Testis (tissue), 3 donors: ENCODE measurements around the gene CD55. TPM values are rescaled to one million over a fixed set of nuclear protein-coding genes. Genes with fewer than 3 reads are reported as not detected.

Source experiments
- DNase-seq: peaks from one replicate; pipeline ENCODE4 v3.0.0-alpha.2; 2019
- H3K27ac ChIP-seq, 2 donors: fragments of 200-600 bp; sonication (generic); one replicate each; pipeline ENCODE4 v1.5.1; 2019
- H3K27me3 ChIP-seq: fragments of 200-600 bp; sonication (generic); one replicate; pipeline ENCODE4 v1.5.1; 2019
- H3K36me3 ChIP-seq: fragments of 200-600 bp; sonication (generic); one replicate; pipeline ENCODE4 v1.5.1; 2017; ENCODE audit warnings: low read depth; ENCODE audit errors: missing control alignments
- H3K4me1 ChIP-seq: fragments of 200-600 bp; sonication (generic); one replicate; pipeline ENCODE4 v1.5.1; 2019
- H3K4me3 ChIP-seq, 2 donors: fragments of 200-600 bp; sonication (generic); one replicate each; pipeline ENCODE4 v1.5.1; 2017 to 2019
- H3K9me3 ChIP-seq: fragments of 200-600 bp; sonication (generic); one replicate; pipeline ENCODE4 v1.5.1; 2017
- POLR2A ChIP-seq: fragments of 450-650 bp; IDR thresholded peaks from one replicate; pipeline ENCODE4 v1.6.1; 2017; ENCODE audit warnings: antibody characterized with exemption, mild to moderate bottlenecking, moderate library complexity
- WGBS, 2 donors: methylation state at CpG; one replicate each; pipeline ENCODE4 v1.1.5; 2018; 5-methylcytosine and 5-hydroxymethylcytosine counted together
- intact Hi-C: fragments of 100-400 bp; cut with DNase I; formaldehyde crosslinking; loops from one replicate; pipeline ENCODE4 v1.15.1; 2023; ENCODE audit warnings: low total_unique reads
- polyA plus RNA-seq: library from polyadenylated mRNA; stranded (reverse); fragments of 350-450 nt; fragmentation: Illumina TruSeq; extraction: RNeasy Lipid Tissue Mini Kit (QIAGEN cat#74804); gene quantifications from one replicate; pipeline ENCODE4 v1.2.3, GENCODE V29; 2014; ENCODE audit warnings: low read depth, low replicate concordance; ENCODE audit not compliant: insufficient read depth
- total RNA-seq, 2 donors: library from RNA; depleted of rRNA; stranded (reverse); fragments of >200 nt; gene quantifications; one replicate each; pipeline ENCODE4 v1.2.3, GENCODE V29; 2016
- TF ChIP-seq, protein P1 (sequence below), 3 experiments: fragments of 450-650 bp in 2 of 3; fragments of 200-600 bp in 1 of 3; sonication (generic) in 1 of 3; IDR thresholded peaks; one replicate each; pipeline ENCODE4 v1.5.1; 2016 to 2019; ENCODE audit warnings: antibody characterized with exemption in 3 of 3, mild to moderate bottlenecking in 2 of 3, moderate library complexity in 1 of 3

Gene CD55
- total and polyA plus RNA-seq, 3 donors from 2014 or later: 38.0 to 60.6 (median 45.7) TPM

DNA sequence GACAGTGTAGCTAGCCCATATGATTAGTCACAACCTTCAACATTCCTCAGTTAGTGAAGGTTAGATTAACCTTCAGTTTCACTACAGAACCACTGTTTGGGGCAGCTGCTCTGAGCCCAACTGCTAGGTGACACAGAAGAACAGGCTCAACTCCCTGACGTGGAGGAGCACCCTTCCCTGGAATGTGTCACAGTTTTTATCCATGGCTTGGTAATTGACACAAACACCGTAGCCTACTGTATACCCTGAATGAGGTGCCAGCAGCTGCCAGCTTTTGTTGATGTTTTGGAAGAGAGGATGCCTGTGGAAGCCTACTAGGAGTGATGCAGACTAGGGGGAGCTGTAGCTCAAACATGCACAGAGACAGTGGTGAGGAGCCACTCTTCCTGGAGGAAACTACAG, 76.0 kb downstream of the CD55 start:
- no peaks in the 10 kb centered on the region for H3K27me3 ChIP-seq
- no peak for TF ChIP-seq POLR2A
- TF ChIP-seq, protein P1, sequence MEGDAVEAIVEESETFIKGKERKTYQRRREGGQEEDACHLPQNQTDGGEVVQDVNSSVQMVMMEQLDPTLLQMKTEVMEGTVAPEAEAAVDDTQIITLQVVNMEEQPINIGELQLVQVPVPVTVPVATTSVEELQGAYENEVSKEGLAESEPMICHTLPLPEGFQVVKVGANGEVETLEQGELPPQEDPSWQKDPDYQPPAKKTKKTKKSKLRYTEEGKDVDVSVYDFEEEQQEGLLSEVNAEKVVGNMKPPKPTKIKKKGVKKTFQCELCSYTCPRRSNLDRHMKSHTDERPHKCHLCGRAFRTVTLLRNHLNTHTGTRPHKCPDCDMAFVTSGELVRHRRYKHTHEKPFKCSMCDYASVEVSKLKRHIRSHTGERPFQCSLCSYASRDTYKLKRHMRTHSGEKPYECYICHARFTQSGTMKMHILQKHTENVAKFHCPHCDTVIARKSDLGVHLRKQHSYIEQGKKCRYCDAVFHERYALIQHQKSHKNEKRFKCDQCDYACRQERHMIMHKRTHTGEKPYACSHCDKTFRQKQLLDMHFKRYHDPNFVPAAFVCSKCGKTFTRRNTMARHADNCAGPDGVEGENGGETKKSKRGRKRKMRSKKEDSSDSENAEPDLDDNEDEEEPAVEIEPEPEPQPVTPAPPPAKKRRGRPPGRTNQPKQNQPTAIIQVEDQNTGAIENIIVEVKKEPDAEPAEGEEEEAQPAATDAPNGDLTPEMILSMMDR (IDR thresholded peaks at IDR 0.05): no peak
- no peak overlapping the region for H3K27ac ChIP-seq
- no peak overlapping the region for H3K4me3 ChIP-seq
- intact Hi-C loops: no loop called here
- H3K36me3 ChIP-seq: no peaks in the 10 kb centered on the region
- 39 to 43% methylated on average over 2 of the region's 2 CpGs for WGBS, 2 donors
- no peak for DNase-seq
- H3K4me1 ChIP-seq: no peaks in the 10 kb centered on the region
- H3K9me3 ChIP-seq: no peaks in the 10 kb centered on the region

DNA sequence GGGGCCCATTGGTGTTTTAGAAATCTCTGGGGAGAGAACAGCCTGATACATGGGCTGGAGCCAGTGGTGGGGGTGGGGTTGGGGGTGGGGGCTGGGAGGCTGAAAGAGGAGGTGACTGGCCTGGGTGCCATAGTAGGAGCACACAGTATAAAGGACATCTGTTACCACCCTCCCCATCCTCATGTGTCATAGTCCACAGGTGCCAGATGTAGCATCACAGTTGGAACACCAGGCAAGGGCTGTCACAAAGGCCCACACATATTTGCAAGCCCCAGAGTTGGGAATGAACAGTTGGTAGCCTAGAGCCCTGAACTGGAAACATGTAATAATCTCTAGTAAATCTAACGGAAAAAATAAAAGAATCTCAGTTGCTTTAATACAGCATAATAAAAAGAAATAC, 77.5 kb downstream of the CD55 start:
- no peaks in the 10 kb centered on the region for H3K4me1 ChIP-seq

DNA sequence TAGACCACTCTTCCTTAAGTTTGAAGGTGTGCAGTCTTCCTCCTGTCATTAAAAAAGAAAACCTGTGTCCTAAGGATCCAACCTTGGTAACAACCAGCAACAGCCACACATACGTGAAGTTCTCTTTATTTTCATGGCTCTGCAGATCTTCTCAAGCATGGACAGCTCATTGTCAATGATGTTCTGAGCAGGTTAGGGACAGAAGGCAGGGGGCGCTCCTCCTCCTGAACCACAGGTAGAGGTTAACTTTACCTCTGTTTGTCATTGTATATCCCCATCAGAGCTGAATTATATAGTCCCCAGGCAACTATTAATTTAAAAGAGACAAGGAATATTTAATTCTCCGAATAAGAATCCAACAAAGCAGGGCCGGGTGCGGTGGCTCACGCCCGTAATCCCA, 80.1 kb downstream of the CD55 start:
- intact Hi-C loops: loop anchor here (10.0 kb wide), 1 partner anchor 317 kb away; the partner anchor contains the start of gene C4BPB
- WGBS, 2 donors: 92% methylated on average over 7 of the region's 7 CpGs
- H3K4me1 ChIP-seq: no peaks in the 10 kb centered on the region
- H3K27ac ChIP-seq: no peak overlapping the region
- TF ChIP-seq, protein P1 (IDR thresholded peaks at IDR 0.05): no peak
- no peak for TF ChIP-seq POLR2A
- no peak overlapping the region for H3K4me3 ChIP-seq
- H3K36me3 ChIP-seq: no peaks in the 10 kb centered on the region
- no peaks in the 10 kb centered on the region for H3K27me3 ChIP-seq
- DNase-seq: no peak
- H3K9me3 ChIP-seq: no peaks in the 10 kb centered on the region

More for the DNA sequence above, 77.5 kb downstream of the CD55 start:
- TF ChIP-seq, protein P1 (IDR thresholded peaks at IDR 0.05): no peak
- no peak for TF ChIP-seq POLR2A
- no peaks in the 10 kb centered on the region for H3K36me3 ChIP-seq
- DNase-seq: no peak
- H3K4me3 ChIP-seq: no peak overlapping the region
- no peaks in the 10 kb centered on the region for H3K9me3 ChIP-seq
- no peak overlapping the region for H3K27ac ChIP-seq
- WGBS, 2 donors: 84 to 94% methylated on average over 1 of the region's 1 CpG
- intact Hi-C loops: no loop called here
- no peaks in the 10 kb centered on the region for H3K27me3 ChIP-seq

DNA sequence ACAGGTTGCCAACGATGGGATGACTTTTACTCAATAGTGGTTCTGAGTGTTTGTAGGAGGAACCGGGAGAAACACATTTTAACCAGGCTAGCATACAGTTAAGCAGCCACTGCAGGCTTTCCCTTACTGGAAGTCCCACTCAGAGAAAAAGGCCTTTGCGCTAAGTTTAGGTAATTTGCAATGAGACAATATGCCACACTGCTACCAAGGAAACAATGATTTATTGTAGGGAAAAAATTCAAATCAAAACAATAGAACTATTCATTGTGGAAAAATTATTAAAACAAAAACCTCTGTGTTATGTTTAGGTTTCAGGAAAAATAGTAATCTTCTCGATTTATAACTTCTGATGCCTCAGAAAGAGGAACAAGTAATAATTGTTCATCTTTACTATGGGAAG, 81.3 kb downstream of the CD55 start:
- no peaks in the 10 kb centered on the region for H3K27me3 ChIP-seq
- 51 to 58% methylated on average over 4 of the region's 4 CpGs for WGBS, 2 donors
- H3K27ac ChIP-seq: no peak overlapping the region
- no peak overlapping the region for H3K4me3 ChIP-seq
- no peaks in the 10 kb centered on the region for H3K36me3 ChIP-seq
- DNase-seq: no peak
- H3K4me1 ChIP-seq: no peaks in the 10 kb centered on the region
- intact Hi-C loops: loop anchor here (10.0 kb wide), 1 partner anchor 318 kb away; the partner anchor contains the start of gene C4BPB
- H3K9me3 ChIP-seq: no peaks in the 10 kb centered on the region
- TF ChIP-seq, protein P1 (IDR thresholded peaks at IDR 0.05): no peak
- TF ChIP-seq POLR2A: no peak

DNA sequence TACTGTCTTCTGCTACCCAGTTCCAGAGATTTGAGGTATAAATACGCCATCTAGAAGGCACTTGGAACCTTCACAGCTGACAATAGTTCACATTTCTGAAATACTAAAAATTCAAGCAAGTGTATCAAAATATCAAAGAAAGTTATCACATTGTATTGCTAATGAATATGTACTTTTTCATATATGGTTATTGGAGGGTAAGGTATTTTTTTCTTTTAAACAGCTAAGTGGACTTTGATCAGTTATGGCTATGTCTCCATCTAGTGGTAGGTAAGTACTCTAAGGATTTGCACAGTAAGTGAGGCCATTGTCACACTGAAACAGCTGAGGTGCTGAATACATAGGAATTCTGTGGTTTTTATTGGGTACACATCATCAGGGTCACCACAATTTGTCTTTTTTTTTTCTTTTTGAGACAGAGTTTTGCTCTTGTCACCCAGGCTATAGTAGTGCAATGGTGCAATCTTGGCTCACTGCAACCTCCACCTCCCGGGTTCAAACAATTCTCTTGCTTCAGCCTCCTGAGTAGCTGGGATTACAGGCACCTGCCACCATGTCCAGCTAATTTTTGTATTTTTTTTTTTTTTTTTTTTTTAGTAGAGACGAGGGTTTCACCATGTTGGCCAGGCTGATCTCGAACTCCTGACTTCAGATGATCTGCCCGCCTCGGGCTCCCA, 83.5 kb downstream of the CD55 start:
- intact Hi-C loops: loop anchor here (10.0 kb wide), 1 partner anchor 320 kb away; the partner anchor contains the start of gene C4BPB
- H3K4me3 ChIP-seq: no peak overlapping the region
- H3K4me1 ChIP-seq: no peaks in the 10 kb centered on the region
- no peaks in the 10 kb centered on the region for H3K27me3 ChIP-seq
- no peak for DNase-seq
- no peaks in the 10 kb centered on the region for H3K9me3 ChIP-seq
- 84% methylated on average over 6 of the region's 6 CpGs for WGBS, 2 donors
- TF ChIP-seq, protein P1 (IDR thresholded peaks at IDR 0.05): peak; percentile 35 to 72 (median 41)
- no peak for TF ChIP-seq POLR2A
- H3K36me3 ChIP-seq: no peaks in the 10 kb centered on the region
- H3K27ac ChIP-seq: no peak overlapping the region
